CD4-positive, alpha-beta T cell treated with Interleukin-17A for 1 hour (primary cell): ENCODE results near the gene ADNP.

Experiments used
- DNase-seq: peaks from one replicate; pipeline ENCODE4 v3.0.0-alpha.2; 2020

The ADNP gene

DNA sequence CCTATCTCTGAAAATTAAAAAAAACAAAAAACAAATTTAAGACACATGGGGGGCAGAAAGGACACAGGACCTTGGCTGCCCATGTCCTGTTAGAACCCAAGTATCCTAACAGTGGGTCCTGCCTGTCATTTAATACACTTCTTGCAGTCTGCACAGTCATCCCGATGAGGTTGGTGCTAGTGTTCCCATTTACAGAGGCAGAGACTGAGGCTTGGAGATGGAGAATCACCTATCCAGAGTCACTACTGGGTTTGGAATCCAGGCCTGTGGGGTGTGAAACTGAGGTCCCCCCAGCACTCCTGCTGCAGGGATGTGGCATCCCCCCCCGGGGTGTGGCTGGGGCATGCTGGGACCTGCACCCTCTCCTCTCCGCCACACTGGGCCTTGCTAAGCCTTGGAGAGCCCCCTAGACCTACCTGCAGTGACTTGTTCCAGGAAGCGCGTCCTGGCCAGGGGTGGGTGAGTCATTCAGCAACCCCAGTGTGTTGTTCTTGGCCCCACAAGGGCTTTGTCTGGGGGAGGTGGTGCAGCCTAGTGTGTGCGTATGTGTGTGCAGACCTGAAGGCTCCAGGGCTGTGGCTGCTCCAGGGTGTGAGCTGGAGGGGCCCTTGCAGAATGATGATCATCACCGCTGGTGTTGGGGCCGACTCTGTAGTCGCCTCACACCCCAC, 86.7 kb downstream of the ADNP start:
- peak; percentile 16 for DNase-seq

DNA sequence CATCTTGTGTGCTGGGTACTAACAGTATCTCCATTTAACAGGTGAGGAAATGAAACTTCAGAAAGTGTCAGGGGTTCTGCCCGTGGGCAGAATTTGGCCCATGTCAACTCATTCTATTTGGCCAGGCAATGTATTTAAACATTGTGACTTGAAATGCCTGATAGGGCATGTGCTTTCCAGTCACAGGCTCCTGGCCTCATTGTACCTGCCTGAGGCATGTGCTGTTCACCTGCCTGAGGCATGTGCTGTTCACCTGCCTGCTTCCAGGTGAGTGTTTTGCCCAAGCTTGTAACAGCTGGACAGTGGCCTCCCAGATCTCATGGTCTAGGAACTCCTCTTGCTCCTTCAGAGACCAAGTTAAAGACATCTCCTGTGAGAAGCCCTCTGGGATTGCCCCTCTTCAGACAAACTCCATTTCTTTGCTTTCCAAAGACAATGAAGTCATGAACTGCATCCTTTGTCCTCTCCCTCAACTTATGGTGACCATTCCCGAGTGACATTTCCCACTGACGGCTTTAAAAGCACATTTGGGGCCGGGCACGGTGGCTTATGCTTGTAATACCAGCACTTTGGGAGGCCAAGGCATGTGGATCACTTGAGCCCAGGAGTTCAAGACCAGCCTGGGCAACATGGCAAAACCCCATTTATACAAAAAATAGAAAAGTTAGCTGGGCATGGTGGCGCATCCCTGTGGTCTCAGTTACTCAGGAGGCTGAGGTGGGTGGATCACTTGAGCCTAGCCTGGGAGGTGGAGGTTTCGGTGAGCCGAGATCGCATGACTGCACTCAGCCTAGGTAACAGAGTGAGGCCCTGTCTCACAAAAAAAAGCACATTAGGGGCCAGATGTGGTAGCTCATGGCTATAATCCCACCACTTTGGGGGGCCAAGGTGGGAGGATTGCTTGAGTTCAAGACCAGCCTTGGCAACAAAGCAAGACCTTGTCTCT, 87.6 kb downstream of the ADNP start:
- DNase-seq, result no peak

DNA sequence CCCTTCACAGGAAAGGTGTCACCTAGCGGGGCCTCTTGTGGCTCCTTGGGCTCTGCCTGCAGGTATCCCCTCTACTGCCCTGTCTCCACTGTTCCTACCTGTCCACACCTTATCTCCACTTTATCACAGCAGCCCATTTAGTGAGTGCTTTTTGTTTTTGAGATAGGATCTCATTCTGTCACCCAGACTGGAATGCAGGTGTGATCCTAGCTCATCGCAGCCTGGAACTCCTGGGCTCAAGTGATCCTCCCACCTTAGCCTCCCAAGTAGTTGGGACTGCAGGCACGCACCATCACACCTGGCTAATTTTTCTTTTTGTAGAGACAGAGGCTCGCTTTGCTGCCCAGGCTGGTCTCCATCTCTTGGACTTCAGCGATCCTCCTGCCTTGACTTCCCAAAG, 88.4 kb downstream of the ADNP start:
- no peak for DNase-seq
